GM21529 (cell line): ENCODE measurements around the gene SPAG17.
"Not testable (repeated sequence)": the region's sequence is repeated elsewhere in the genome, so short reads cannot be mapped to it uniquely, and the experiment has no call there.

ENCODE experiments used
- ATAC-seq: cut with Tn5 transposase; IDR thresholded peaks from one replicate; pipeline ENCODE4 v1.9.1; 2021; ENCODE audit not compliant: unreplicated experiment

SPAG17 gene

GRCh38 chr1:117985973-117986372, 199.1 kb downstream of the SPAG17 start:
- peak; percentile 77 for ATAC-seq

DNA sequence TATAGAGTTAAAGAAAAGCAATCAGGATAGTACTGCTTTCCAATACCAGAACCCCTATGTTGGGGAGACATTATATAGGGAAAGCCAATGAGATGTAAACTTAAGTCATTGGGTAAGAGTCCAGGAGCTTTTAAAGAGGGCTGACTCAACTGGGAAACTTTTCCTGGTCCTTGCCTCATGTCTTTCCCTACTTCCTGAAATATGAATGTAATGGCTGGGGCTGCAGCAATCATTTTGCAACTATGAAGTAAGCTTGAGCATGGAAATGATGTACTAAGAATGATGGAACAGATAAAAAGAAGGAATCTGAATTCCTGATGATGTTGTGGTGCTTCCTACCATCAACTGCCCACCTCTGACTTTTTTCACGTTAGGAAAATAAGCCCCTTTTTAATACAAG, 199.8 kb downstream of the SPAG17 start:
- ATAC-seq: no peak

GRCh38 chr1:117981455-117982192, 203.4 kb downstream of the SPAG17 start:
- ATAC-seq: no peak

- no peak for ATAC-seq
These were observed 208.6 kb downstream of the SPAG17 start for GRCh38 chr1:117976381-117976780.

- no peak for ATAC-seq
These were observed 213.3 kb downstream of the SPAG17 start for GRCh38 chr1:117971777-117972176.

DNA sequence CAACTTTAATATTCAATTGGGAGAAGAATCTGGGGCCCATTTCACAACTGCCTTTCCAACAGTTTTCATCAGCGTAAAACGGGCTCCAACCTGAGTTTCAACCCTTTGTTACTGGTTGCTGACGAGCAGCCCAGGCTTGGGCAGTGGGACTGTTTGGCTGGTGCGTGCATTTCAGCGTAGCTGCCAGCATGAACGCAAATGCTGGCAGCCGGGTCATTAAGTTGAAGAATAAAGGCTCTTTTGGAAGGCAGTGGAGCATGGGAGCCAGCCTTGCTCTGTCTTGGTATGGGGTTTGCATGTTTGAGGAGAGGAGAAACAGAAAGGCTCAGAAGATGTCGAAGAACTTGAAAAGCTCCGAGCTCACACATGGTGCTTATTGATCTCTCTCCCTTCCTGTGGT, 214.8 kb downstream of the SPAG17 start:
- no peak for ATAC-seq

DNA sequence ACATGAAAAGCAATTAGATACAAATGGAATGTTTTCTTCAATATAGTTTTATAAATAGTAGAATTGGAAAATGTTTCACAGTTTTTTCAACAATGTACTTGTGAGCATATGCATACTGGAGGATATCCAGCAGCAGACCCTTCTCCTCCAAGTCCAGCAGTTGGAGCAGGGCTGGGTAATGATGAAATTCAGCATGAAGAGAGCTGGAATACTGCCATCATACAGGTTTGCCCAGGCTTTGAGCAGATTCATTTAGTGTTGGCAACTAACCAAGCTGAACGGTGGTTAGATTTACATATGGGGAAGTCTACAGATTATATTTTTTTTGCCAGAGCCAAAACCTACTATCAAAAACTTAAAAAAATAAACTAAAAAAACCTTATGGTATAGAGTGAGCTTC, 217.1 kb downstream of the SPAG17 start:
- no peak for ATAC-seq

DNA sequence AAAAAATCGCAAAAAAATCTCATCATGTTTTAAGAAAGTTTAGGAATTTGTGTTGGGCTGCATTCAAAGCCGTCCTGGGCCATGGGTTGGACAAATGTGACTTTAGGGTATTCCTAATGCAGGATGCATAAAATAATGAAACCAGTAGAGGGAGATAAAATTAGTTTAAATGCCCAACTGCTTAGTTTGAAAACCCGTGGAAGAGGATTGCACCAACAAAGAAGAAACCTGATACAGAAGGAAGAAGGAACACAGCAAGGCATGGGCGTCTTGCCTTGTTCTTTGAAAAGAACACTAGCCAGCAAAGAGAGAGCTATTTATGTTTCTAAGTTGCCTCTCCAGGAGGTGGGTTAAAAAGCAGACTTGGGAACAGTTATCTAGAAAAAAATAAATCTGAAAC, 217.6 kb downstream of the SPAG17 start:
- ATAC-seq: no peak

DNA sequence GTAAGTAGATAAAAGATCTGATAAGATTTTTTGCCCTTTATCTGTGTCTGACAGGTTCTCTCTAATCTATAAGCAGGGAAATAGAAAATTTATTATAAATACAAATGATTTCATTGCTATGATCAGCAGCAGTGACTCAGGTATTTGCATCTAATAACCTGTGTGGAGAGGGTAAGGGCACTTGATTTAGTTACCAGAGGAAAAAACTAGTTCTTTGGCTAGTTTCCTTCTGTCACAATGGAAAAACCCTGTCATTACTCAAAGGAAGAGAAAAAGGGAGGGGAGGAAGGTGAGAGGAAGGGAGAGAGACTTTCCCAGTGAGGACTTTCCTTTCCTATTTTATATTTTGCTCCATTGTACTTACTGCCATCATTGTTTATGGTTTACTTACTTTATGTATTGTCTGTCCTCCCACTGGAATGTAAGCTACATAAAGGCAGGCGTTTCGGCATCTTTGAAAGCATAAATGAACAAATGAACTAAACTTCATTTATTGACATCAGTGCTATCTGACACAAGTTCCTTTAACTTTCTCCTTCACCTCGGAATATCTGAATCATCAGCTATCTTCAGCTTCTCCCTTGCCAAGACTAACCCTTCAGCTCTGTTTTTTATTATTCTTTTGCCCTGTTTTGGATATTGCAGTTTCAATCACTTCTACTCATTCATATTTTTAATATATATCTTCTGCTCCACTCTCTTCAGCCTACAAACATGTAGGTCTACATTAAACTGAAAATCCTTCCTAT, 220.6 kb downstream of the SPAG17 start:
- ATAC-seq: no peak

GRCh38 chr1:117959364-117959763, 225.7 kb downstream of the SPAG17 start:
- no peak for ATAC-seq

GRCh38 chr1:117952386-117952785, 232.6 kb downstream of the SPAG17 start:
- no peak for ATAC-seq

- ATAC-seq: no peak
These were observed 242.7 kb downstream of the SPAG17 start for GRCh38 chr1:117942293-117942692.

- ATAC-seq: no peak
These were observed 251.3 kb downstream of the SPAG17 start for GRCh38 chr1:117933769-117934168.

- no peak for ATAC-seq
These were observed 252.5 kb downstream of the SPAG17 start for GRCh38 chr1:117932576-117932975.

DNA sequence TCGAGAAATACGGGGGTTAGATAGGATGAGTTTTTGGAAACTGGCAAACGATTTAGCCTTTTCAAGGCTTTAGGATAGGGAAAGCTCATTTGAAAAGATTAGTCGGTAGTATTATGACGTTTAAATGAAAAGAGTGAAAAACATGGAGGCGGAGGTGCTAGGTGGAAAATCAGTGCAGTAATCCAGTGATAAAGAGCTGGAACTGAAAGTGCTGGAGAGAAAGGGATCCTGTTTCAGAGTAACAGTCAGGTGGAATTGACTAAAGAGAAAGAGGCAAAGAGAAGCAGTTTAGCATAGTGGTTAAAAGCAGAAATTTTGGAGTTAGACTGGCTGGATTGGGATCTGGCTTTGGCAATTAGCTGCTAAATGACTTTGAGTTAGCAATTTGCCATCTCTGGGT, 254.5 kb downstream of the SPAG17 start:
- ATAC-seq: no peak

DNA sequence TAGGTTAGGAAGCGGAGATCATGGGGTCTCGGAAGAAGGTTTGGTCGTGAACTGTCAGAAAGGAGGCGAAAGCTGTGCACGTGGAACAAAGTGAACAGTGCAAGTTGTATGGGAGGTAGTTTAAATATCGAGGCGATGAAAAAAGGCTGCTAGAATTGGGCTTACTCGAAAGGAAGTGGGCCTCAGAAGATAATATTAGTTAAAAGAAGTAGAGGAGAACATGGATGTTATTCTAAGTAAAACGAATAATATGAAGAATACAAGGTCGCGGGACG, 254.9 kb downstream of the SPAG17 start:
- ATAC-seq: no peak

DNA sequence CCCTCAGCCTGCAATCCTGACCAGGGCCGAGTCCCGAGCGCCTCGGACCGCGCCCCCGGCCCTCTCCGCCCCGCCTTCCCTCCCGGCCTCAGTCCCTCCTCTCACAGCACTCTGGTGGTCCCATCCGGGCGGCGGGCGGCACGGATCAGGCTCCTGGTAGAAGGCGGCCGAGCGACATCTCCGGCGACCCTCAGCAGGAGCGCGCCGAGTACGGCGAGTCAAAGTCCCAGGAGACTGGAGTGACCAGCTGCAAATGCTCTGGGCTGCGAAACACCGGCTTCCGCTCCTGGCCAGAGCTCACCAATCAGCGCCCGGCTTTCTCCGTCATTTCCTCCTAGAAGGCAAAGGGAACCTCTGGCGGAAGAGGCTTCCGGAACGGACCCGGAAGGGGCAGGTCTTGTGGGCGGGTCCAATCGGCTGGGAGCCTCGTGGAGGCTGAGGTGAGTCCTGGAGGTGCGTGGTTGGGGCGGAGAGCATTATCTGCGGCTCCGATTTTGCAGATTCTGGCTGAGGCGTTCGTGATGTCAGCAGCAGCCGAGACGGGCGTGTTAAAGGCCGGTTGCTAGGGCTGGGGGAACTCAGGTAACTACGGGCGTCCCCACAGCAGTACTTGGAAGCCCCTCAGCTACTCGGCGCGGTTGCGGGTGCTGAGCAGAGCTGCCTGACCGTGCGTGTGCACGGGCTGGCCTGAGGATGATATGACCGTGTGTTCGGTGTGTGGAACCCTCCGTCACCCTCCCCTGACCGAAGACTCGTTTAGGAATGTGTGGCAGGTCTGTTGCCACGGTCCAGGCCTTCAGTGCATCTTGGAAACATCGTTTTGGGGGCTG, 255.5 kb downstream of the SPAG17 start, which contains the start of the genes GDAP2 and WDR3:
Gene GDAP2, minus strand, starts transcription at position 279 of the 830 bp plus-strand sequence. CDS start 9,264 bp downstream, outside the sequence.
Gene WDR3, plus strand, starts transcription at position 397 of the 830 bp plus-strand sequence. CDS start 3,581 bp downstream, outside the sequence.
- ATAC-seq: peak; percentile 94

DNA sequence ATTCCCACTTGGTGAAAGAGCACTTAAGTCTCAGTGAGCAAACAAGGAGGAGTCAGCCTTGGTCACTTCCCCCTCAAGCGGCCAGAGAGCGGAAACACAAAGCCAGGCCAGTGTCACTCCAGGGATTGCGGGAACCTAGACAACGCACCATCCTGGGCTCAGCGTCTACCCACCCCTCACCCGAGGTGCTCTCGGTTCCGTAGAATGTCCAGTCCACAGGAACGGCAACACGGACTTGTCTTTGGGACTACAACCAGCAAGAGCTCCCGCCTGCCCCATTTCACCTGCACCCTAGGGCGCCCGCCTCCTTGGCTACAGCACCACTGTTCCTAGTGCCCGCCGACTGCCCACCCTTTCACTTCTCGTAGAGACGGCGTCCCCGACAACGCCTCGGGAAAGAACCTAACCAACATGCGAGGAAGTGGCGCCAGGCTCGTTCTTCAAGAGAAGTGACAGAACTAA, 256.1 kb downstream of the SPAG17 start:
- peak; percentile 45 for ATAC-seq

DNA sequence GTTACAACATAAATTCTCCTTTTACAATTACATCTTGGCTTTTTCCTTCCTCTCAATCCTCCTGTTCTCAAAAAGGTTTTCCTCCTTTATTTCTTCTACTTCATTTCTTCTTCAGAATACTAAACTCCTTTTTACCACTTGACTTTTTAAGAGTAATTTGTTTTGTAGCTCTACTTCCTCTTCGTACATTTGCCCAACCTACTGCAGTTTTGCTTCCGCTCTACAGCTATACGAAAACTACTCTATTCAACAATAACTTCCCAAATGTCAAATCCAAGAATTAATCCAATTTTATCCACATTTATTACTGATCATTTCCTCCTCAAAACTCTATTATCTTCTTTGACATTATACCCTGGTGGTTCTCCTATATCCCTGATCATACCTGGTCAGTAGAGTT, 259.0 kb downstream of the SPAG17 start:
- ATAC-seq: no peak

DNA sequence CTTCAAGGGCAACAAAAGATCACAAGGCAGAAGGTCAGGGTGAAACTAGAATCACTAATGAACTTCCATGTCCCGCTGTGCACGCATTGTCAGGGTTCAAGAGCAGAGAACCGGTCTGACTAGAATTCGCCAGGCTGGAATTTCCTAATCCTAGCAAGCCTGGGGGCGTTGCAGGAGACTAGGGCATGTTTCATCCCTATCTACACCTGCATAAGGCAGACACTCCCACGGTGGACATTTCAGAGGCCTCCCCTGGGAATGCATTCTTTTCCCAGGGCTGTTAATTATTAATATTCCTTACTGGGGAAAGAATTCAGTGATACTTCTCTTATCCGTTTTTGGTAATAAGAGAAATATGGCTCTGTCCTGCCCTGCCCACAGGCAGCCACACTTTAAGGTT, 262.3 kb downstream of the SPAG17 start:
- not testable (repeated sequence) for ATAC-seq

DNA sequence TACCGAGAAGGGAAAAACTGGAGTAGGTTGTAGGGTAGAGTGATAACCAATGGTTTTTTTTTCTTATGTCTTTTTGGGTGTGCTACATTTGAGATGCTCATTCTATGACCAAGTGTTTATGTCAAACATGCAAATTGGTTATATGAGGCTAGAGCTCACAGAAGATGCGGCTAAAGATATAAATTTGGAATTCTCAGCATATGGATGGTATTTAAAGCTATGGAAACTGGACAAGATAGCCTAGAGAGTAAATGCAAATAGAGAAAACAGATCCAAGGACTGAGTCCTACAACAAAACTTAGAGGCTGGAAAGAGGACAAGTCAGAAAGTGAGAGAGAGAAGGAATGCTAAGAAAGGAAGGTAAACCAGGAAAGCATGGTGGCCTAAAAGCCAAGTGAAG, 263.0 kb downstream of the SPAG17 start:
- no peak for ATAC-seq
